Keratinocyte (primary cell): ENCODE results near the gene MISP. TPM values are rescaled to one million over a fixed set of nuclear protein-coding genes. Genes with fewer than 3 reads are reported as not detected.

Source experiments
- DNase-seq: peaks from one replicate; pipeline ENCODE4 v3.0.0-alpha.2; 2011; ENCODE audit warnings: low read depth, missing footprints, low spot score
- FAIRE-seq: peaks from 2 replicates; lab custom pipeline; 2011; peaks lifted over from hg19 to GRCh38; lab: Jason Lieb, UNC
- H2AFZ ChIP-seq: 2 replicates; pipeline ENCODE4 v1.6.0; 2012; ENCODE audit warnings: low read length, control low read depth, inconsistent platforms; ENCODE audit not compliant: control insufficient read depth
- H3K27ac ChIP-seq: 2 replicates; pipeline ENCODE4 v1.5.1; 2011; ENCODE audit warnings: low read length; ENCODE audit not compliant: control insufficient read depth, insufficient read depth
- H3K27me3 ChIP-seq: 3 replicates; pipeline ENCODE4 v1.6.0; 2011; ENCODE audit warnings: low read length; ENCODE audit not compliant: control insufficient read depth, insufficient read depth; ENCODE audit errors: extremely low read depth
- H3K36me3 ChIP-seq, 2 experiments: 2 replicates in 1 of 2; 3 replicates in 1 of 2; pipeline ENCODE4 v1.5.1; 2011; ENCODE audit warnings: low read length in 2 of 2, mild to moderate bottlenecking in 1 of 2; ENCODE audit not compliant: control insufficient read depth in 2 of 2, insufficient read depth in 2 of 2; ENCODE audit errors: extremely low read depth in 1 of 2
- H3K4me1 ChIP-seq: 3 replicates; pipeline ENCODE4 v1.5.1; 2011; ENCODE audit warnings: low read length; ENCODE audit not compliant: control insufficient read depth, insufficient read depth; ENCODE audit errors: extremely low read depth
- H3K4me2 ChIP-seq: 3 replicates; pipeline ENCODE4 v1.6.0; 2011; ENCODE audit warnings: low read depth, low read length; ENCODE audit not compliant: control insufficient read depth, insufficient read depth; ENCODE audit errors: extremely low read depth
- H3K4me3 ChIP-seq, 3 experiments: fragments of 200-600 bp in 1 of 3; sonication (generic) in 1 of 3; 2 replicates in 2 of 3; 3 replicates in 1 of 3; pipeline ENCODE4 v1.5.1; 2011 to 2016; ENCODE audit warnings: low read length in 3 of 3, mild to moderate bottlenecking in 3 of 3, control low read depth in 2 of 3, inconsistent platforms in 1 of 3, low read depth in 1 of 3, mixed read lengths in 1 of 3, mixed run types in 1 of 3, moderate library complexity in 1 of 3; ENCODE audit not compliant: control insufficient read depth in 2 of 3, insufficient read depth in 2 of 3; ENCODE audit errors: extremely low read depth in 1 of 3
- H3K79me2 ChIP-seq: 2 replicates; pipeline ENCODE4 v1.6.0; 2012; ENCODE audit warnings: low read length; ENCODE audit not compliant: control insufficient read depth, insufficient read depth
- H3K9ac ChIP-seq: 3 replicates; pipeline ENCODE4 v1.6.0; 2011; ENCODE audit warnings: low read length; ENCODE audit not compliant: control insufficient read depth, insufficient read depth; ENCODE audit errors: extremely low read depth
- H3K9me1 ChIP-seq: 3 replicates; pipeline ENCODE4 v1.6.0; 2011; ENCODE audit warnings: low read length; ENCODE audit not compliant: control insufficient read depth, insufficient read depth; ENCODE audit errors: extremely low read depth
- H3K9me3 ChIP-seq: 2 replicates; pipeline ENCODE4 v1.5.1; 2012; ENCODE audit warnings: low read depth, low read length; ENCODE audit not compliant: control insufficient read depth
- H4K20me1 ChIP-seq: 3 replicates; pipeline ENCODE4 v1.6.0; 2011; ENCODE audit warnings: low read length; ENCODE audit not compliant: control insufficient read depth, insufficient read depth; ENCODE audit errors: extremely low read depth
- EZH2 ChIP-seq: IDR thresholded peaks from one replicate; pipeline ENCODE4 v1.6.1; 2012; ENCODE audit warnings: inconsistent platforms, mild to moderate bottlenecking, low read length, moderate library complexity
- dilution Hi-C: fragments of 300-500 bp; cut with MboI; formaldehyde crosslinking; loops from one replicate; pipeline ENCODE4 v1.7.0; 2020; ENCODE audit warnings: low sequenced_read_pairs; ENCODE audit not compliant: extremely low pct_ligation_motif_present
- polyA plus RNA-seq, 5 experiments: library from polyadenylated mRNA; depleted of rRNA in 3 of 5; stranded (reverse) in 3 of 5; stranded (forward) in 1 of 5; unstranded in 1 of 5; fragments of >200 nt; gene quantifications; 1 replicate in 1 of 5; 2 replicates in 3 of 5; 3 replicates in 1 of 5; pipeline versions ENCODE4 v1.2.1 to v1.2.3, GENCODE V29; 2011 to 2012; ENCODE audit warnings: missing spikeins in 2 of 5, low read depth in 1 of 5, low replicate concordance in 1 of 5
- TF ChIP-seq, protein P1 (sequence below), 3 experiments: IDR thresholded peaks in 1 of 3; conservative IDR thresholded peaks in 1 of 3; optimal IDR thresholded peaks in 1 of 3; 2 replicates in 2 of 3; 3 replicates in 1 of 3; pipeline versions ENCODE3 to v1.5.1; 2011; ENCODE audit warnings: low read length in 3 of 3, mild to moderate bottlenecking in 3 of 3, moderate library complexity in 2 of 3, control low read depth in 1 of 3, inconsistent platforms in 1 of 3; ENCODE audit not compliant: insufficient read depth in 2 of 3; ENCODE audit errors: extremely low read depth in 1 of 3

Gene MISP
- polyA plus RNA-seq, 1 donor (not counting 4 experiments of a cell fraction or from before 2014, with no cell fraction given), result 17.5 TPM

- DNase-seq (no peak), FAIRE-seq (no peak)
- no peaks in the 10 kb centered on the region for H4K20me1 ChIP-seq
- H3K4me1 ChIP-seq, result no peaks in the 10 kb centered on the region
- no peak overlapping the region for H3K9ac ChIP-seq
- H3K27ac ChIP-seq, result no peak overlapping the region
- no peaks in the 10 kb centered on the region for H3K27me3 ChIP-seq
- H3K79me2 ChIP-seq, result no peaks in the 10 kb centered on the region
- no peak overlapping the region for H3K4me3 ChIP-seq
- no peaks in the 10 kb centered on the region for H3K9me1 ChIP-seq
- H2AFZ ChIP-seq, result no peak overlapping the region
- TF ChIP-seq EZH2, result no peak
- TF ChIP-seq, protein P1, sequence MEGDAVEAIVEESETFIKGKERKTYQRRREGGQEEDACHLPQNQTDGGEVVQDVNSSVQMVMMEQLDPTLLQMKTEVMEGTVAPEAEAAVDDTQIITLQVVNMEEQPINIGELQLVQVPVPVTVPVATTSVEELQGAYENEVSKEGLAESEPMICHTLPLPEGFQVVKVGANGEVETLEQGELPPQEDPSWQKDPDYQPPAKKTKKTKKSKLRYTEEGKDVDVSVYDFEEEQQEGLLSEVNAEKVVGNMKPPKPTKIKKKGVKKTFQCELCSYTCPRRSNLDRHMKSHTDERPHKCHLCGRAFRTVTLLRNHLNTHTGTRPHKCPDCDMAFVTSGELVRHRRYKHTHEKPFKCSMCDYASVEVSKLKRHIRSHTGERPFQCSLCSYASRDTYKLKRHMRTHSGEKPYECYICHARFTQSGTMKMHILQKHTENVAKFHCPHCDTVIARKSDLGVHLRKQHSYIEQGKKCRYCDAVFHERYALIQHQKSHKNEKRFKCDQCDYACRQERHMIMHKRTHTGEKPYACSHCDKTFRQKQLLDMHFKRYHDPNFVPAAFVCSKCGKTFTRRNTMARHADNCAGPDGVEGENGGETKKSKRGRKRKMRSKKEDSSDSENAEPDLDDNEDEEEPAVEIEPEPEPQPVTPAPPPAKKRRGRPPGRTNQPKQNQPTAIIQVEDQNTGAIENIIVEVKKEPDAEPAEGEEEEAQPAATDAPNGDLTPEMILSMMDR (optimal IDR thresholded peaks at IDR 0.05 in 1 of 3, IDR thresholded peaks at IDR 0.05 in 1 of 3, conservative IDR thresholded peaks at IDR 0.05 in 1 of 3; ENCODE audit: extremely low read depth in 1 of 3, insufficient read depth in 2 of 3, low read length in 3 of 3), result no peak
- H3K36me3 ChIP-seq, result peaks cover 13 to 20% of the 10 kb centered on the region in 2 experiments
- no peaks in the 10 kb centered on the region for H3K9me3 ChIP-seq
- dilution Hi-C loops, result no loop called here
- no peak overlapping the region for H3K4me2 ChIP-seq
These were observed 14.3 kb downstream of the MISP start for GRCh38 chr19:765179-765738.

DNA sequence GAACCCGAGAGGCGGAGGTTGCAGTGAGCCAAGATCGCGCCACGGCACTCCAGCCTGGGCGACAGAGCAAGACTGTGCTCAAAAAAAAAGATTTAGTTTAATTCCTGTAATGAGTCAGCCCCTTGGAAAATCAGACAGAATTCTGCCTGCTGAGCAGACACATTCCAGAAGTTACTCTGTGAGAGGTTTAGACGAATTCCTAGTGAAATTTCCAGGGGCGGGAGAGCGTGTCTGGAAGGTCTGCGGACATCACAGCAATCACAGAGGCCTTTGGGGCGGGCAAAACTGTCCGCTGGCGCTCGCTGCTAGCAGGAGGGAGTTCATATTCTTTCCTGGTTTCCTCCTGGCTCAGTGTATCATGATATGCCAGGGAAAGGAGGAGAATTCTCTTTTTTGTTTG is 17.5 kb downstream of the MISP start:
- H3K79me2 ChIP-seq, result no peaks in the 10 kb centered on the region
- H3K9me3 ChIP-seq, result no peaks in the 10 kb centered on the region
- dilution Hi-C loops, result no loop called here
- H3K27ac ChIP-seq, result no peak overlapping the region
- H3K4me2 ChIP-seq, result no peak overlapping the region
- no peak for DNase-seq
- H3K9ac ChIP-seq, result no peak overlapping the region
- no peaks in the 10 kb centered on the region for H3K27me3 ChIP-seq
- H3K36me3 ChIP-seq, result peaks cover 7 to 9% of the 10 kb centered on the region in 2 experiments
- H2AFZ ChIP-seq, result no peak overlapping the region
- TF ChIP-seq, protein P1 (optimal IDR thresholded peaks at IDR 0.05 in 1 of 3, IDR thresholded peaks at IDR 0.05 in 1 of 3, conservative IDR thresholded peaks at IDR 0.05 in 1 of 3; ENCODE audit: extremely low read depth in 1 of 3, insufficient read depth in 2 of 3, low read length in 3 of 3), result no peak
- TF ChIP-seq EZH2, result no peak
- no peaks in the 10 kb centered on the region for H3K9me1 ChIP-seq
- H3K4me3 ChIP-seq, result no peak overlapping the region
- H4K20me1 ChIP-seq, result no peaks in the 10 kb centered on the region
- no peak for FAIRE-seq
- no peaks in the 10 kb centered on the region for H3K4me1 ChIP-seq
